HCT116 (cell line): ENCODE measurements around the gene GIT1. TPM values are rescaled to one million over a fixed set of nuclear protein-coding genes. Genes with fewer than 3 reads are reported as not detected.

Experiments used
- ATAC-seq: fragments of 200-7000 bp; cut with Tn5 transposase; 2 replicates; pipeline ENCODE4 v1.9.1; 2020; ENCODE audit warnings: mild to moderate bottlenecking, moderate library complexity
- Bru-seq: library from RNA; stranded (reverse); fragments of 400-500 nt; gene quantifications from one replicate; lab custom pipeline; 2021; lab: Mats Ljungman, UMichigan
- BruChase-seq, 2 experiments: library from RNA; stranded (reverse); fragments of 400-500 nt; gene quantifications; one replicate each; lab custom pipeline; 2021; lab: Mats Ljungman, UMichigan
- BruUV-seq: library from RNA; stranded (reverse); fragments of 400-500 nt; replicated peaks from 2 replicates; lab custom pipeline; 2021; lab: Mats Ljungman, UMichigan
- CTCF ChIA-PET: fragments of 300-600 bp; sonication (Branson Sonifier 250); formaldehyde crosslinking; loops from one replicate; lab custom pipeline; 2021; ENCODE audit warnings: antibody characterized with exemption; lab: Charles Lee
- POLR2A ChIA-PET: fragments of 300-600, 350-600 bp; sonication (Branson Sonifier 250); formaldehyde crosslinking; loops from one replicate; lab custom pipeline; 2021; ENCODE audit warnings: antibody characterized with exemption; lab: Charles Lee
- RAD21 ChIA-PET, 2 experiments: fragments of 300-600 bp; sonication (Branson Sonifier 250); formaldehyde crosslinking; loops; one replicate each; lab custom pipeline; 2023; ENCODE audit warnings: low total read pairs in 2 of 2; ENCODE audit not compliant: uncharacterized antibody in 2 of 2, unreplicated experiment in 2 of 2, low non-redundant PET in 1 of 2; lab: Charles Lee
- DNase-seq: peaks from one replicate; pipeline ENCODE4 v3.0.0-alpha.2; 2010; ENCODE audit warnings: low read depth, low spot score
- H2AFZ ChIP-seq: fragments of 200-600 bp; shearing (Covaris generic), sonication (generic); 2 replicates; pipeline ENCODE4 v1.6.1; 2017; ENCODE audit warnings: low read depth, mixed run types, mixed read lengths, antibody characterized with exemption, low read length; ENCODE audit not compliant: poor library complexity, severe bottlenecking
- H3K27ac ChIP-seq: 2 replicates; pipeline ENCODE4 v1.5.1; 2012; ENCODE audit warnings: low read depth, low read length
- H3K27me3 ChIP-seq: fragments of 200-600 bp; sonication (generic); 2 replicates; pipeline ENCODE4 v1.6.1; 2016; ENCODE audit warnings: mixed run types, low read length, mixed read lengths; ENCODE audit not compliant: insufficient read depth
- H3K36me3 ChIP-seq, 2 experiments: fragments of 200-500 bp in 1 of 2; fragments of 200-600 bp in 1 of 2; sonication (Bioruptor generic) in 1 of 2; sonication (generic) in 1 of 2; 2 replicates each; pipeline versions ENCODE4 v1.5.1 to v1.6.1; 2014 to 2016; ENCODE audit warnings: low read length in 2 of 2, inconsistent platforms in 1 of 2, mixed read lengths in 1 of 2, mixed run types in 1 of 2; ENCODE audit not compliant: insufficient read depth in 2 of 2, control insufficient read depth in 1 of 2
- H3K4me1 ChIP-seq, 2 experiments: fragments of 200-600 bp in 1 of 2; sonication (generic) in 1 of 2; 2 replicates each; pipeline versions ENCODE4 v1.5.1 to v1.6.1; 2012 to 2017; ENCODE audit warnings: low read length in 2 of 2, inconsistent platforms in 1 of 2, mild to moderate bottlenecking in 1 of 2, mixed read lengths in 1 of 2, mixed run types in 1 of 2, moderate library complexity in 1 of 2; ENCODE audit not compliant: insufficient read depth in 2 of 2, control insufficient read depth in 1 of 2
- H3K4me2 ChIP-seq: fragments of 200-600 bp; sonication (generic); 2 replicates; pipeline ENCODE4 v1.6.1; 2017; ENCODE audit warnings: mixed run types, low read length, mixed read lengths
- H3K4me3 ChIP-seq, 2 experiments: fragments of 200-600 bp in 1 of 2; sonication (generic) in 1 of 2; replicated peaks in 1 of 2; 2 replicates each; pipeline ENCODE4 v1.5.1; 2011 to 2016; ENCODE audit warnings: low read length in 2 of 2, control low read depth in 1 of 2, low read depth in 1 of 2, mild to moderate bottlenecking in 1 of 2, mixed read lengths in 1 of 2, mixed run types in 1 of 2
- H3K79me2 ChIP-seq: fragments of 200-600 bp; sonication (generic); 2 replicates; pipeline ENCODE4 v1.6.1; 2017; ENCODE audit warnings: mild to moderate bottlenecking, mixed run types, low read length, moderate library complexity, mixed read lengths; ENCODE audit not compliant: insufficient read depth
- H3K9ac ChIP-seq: fragments of 200-600 bp; sonication (generic); 2 replicates; pipeline ENCODE4 v1.6.1; 2016; ENCODE audit warnings: low read length, mixed read lengths
- H3K9me2 ChIP-seq: fragments of 200-600 bp; sonication (generic), shearing (Covaris generic); 2 replicates; pipeline ENCODE4 v1.6.1; 2017; ENCODE audit warnings: mixed run types, mild to moderate bottlenecking, moderate library complexity; ENCODE audit not compliant: insufficient read depth
- H3K9me3 ChIP-seq, 2 experiments: fragments of 200-500 bp in 1 of 2; fragments of 200-600 bp in 1 of 2; sonication (Bioruptor generic) in 1 of 2; sonication (generic) in 1 of 2; 2 replicates each; pipeline ENCODE4 v1.6.1; 2014 to 2017; ENCODE audit warnings: low read length in 2 of 2, mixed read lengths in 2 of 2, inconsistent platforms in 1 of 2, low read depth in 1 of 2, mild to moderate bottlenecking in 1 of 2, mixed run types in 1 of 2, moderate library complexity in 1 of 2; ENCODE audit not compliant: control insufficient read depth in 1 of 2, insufficient read depth in 1 of 2
- H4K20me1 ChIP-seq: fragments of 200-600 bp; sonication (generic), shearing (Covaris generic); 2 replicates; pipeline ENCODE4 v1.6.1; 2017; ENCODE audit warnings: mixed run types, mild to moderate bottlenecking, moderate library complexity; ENCODE audit not compliant: insufficient read depth
- CBX3 ChIP-seq: IDR thresholded peaks from 2 replicates; pipeline ENCODE4 v1.6.1; 2012; ENCODE audit warnings: low read depth
- CEBPB ChIP-seq: IDR thresholded peaks from 2 replicates; pipeline ENCODE4 v1.6.1; 2012; ENCODE audit warnings: low read depth
- CTCF ChIP-seq, 3 experiments: fragments of 200-600 bp in 1 of 3; sonication (generic) in 1 of 3; IDR thresholded peaks in 2 of 3; conservative IDR thresholded peaks in 1 of 3; 2 replicates each; pipeline ENCODE4 v1.5.1; 2012 to 2017; ENCODE audit warnings: low read depth in 2 of 3, low read length in 2 of 3, antibody characterized with exemption in 1 of 3, borderline replicate concordance in 1 of 3, control low read depth in 1 of 3, mild to moderate bottlenecking in 1 of 3, mixed read lengths in 1 of 3, mixed run types in 1 of 3, moderate library complexity in 1 of 3; ENCODE audit not compliant: insufficient read depth in 1 of 3
- EGR1 ChIP-seq: IDR thresholded peaks from 2 replicates; pipeline ENCODE4 v1.6.1; 2012; ENCODE audit warnings: low read depth
- ELF1 ChIP-seq: IDR thresholded peaks from 2 replicates; pipeline ENCODE4 v1.6.1; 2012; ENCODE audit warnings: low read depth, borderline replicate concordance
- EZH2phosphoT487 ChIP-seq: fragments of 200-600 bp; IDR thresholded peaks from 2 replicates; pipeline ENCODE4 v1.6.1; 2018; ENCODE audit warnings: antibody characterized with exemption, borderline replicate concordance
- FOSL1 ChIP-seq: IDR thresholded peaks from 2 replicates; pipeline ENCODE4 v1.6.1; 2012; ENCODE audit warnings: low read depth
- JUND ChIP-seq: IDR thresholded peaks from 2 replicates; pipeline ENCODE4 v1.6.1; 2012
- MAX ChIP-seq: IDR thresholded peaks from 2 replicates; pipeline ENCODE4 v1.6.1; 2012
- RAD21 ChIP-seq: IDR thresholded peaks from 2 replicates; pipeline ENCODE4 v1.6.1; 2012; ENCODE audit warnings: low read depth, mild to moderate bottlenecking
- SIN3A ChIP-seq: IDR thresholded peaks from 2 replicates; pipeline ENCODE4 v1.6.1; 2012; ENCODE audit warnings: low read depth
- SP1 ChIP-seq: IDR thresholded peaks from 2 replicates; pipeline ENCODE4 v1.6.1; 2012; ENCODE audit warnings: low read depth
- SRF ChIP-seq: IDR thresholded peaks from 2 replicates; pipeline ENCODE4 v1.6.1; 2012; ENCODE audit warnings: low read depth
- YY1 ChIP-seq: IDR thresholded peaks from 2 replicates; pipeline ENCODE4 v1.6.1; 2011; ENCODE audit warnings: low read length, low read depth, moderate library complexity, mild to moderate bottlenecking; ENCODE audit not compliant: insufficient replicate concordance; ENCODE audit errors: extremely low read depth
- ZFX ChIP-seq: fragments of 450-650 bp; IDR thresholded peaks from 2 replicates; pipeline ENCODE4 v1.6.1; 2017
- ZNF274 ChIP-seq: fragments of 200-500 bp; sonication (Bioruptor generic); IDR thresholded peaks from 2 replicates; pipeline ENCODE4 v1.6.1; 2014; ENCODE audit warnings: mild to moderate bottlenecking, low read depth, low read length, inconsistent platforms
- intact Hi-C: fragments of 100-400 bp; cut with micrococcal nuclease; formaldehyde crosslinking; loops from 2 replicates; pipeline ENCODE4 v1.10.0; 2022
- long read RNA-seq: library from polyadenylated mRNA; unstranded; transcript quantifications from one replicate; pipeline ENCODE4 v2.0.0, GENCODE V29; 2021; ENCODE audit not compliant: unreplicated experiment
- polyA plus RNA-seq: library from polyadenylated mRNA; unstranded; fragments of >200 nt; gene quantifications from 2 replicates; pipeline ENCODE4 v1.2.1, GENCODE V29; 2012; ENCODE audit warnings: missing spikeins
- total RNA-seq: library from RNA; stranded (reverse); gene quantifications from one replicate; pipeline ENCODE4 v1.2.1, GENCODE V29; 2021; ENCODE audit not compliant: unreplicated experiment
- TF ChIP-seq, protein P1 (sequence below): IDR thresholded peaks from 2 replicates; pipeline ENCODE4 v1.6.1; 2012; ENCODE audit warnings: low read depth

Gene GIT1
- total RNA-seq (76.5 TPM), Bru-seq, nascent RNA (percentile 56 among the genes with signal in this experiment), BruChase-seq, experiment 1, labeled RNA remaining after a 6-hour chase (percentile 88 among the genes with signal in this experiment), BruChase-seq, experiment 2, labeled RNA remaining after a 2-hour chase (percentile 77 among the genes with signal in this experiment)
- polyA plus RNA-seq: 55.6 and 64.3 TPM in 2 replicates
- long read RNA-seq, transcript GIT1-201 (20 exons, 3,768 nt): major isoform, 10 of 62 reads
- long read RNA-seq, partial matches to known transcripts: 12 of 62 reads
- long read RNA-seq, other reads (novel, unspliced or antisense): 40 of 62 reads

DNA sequence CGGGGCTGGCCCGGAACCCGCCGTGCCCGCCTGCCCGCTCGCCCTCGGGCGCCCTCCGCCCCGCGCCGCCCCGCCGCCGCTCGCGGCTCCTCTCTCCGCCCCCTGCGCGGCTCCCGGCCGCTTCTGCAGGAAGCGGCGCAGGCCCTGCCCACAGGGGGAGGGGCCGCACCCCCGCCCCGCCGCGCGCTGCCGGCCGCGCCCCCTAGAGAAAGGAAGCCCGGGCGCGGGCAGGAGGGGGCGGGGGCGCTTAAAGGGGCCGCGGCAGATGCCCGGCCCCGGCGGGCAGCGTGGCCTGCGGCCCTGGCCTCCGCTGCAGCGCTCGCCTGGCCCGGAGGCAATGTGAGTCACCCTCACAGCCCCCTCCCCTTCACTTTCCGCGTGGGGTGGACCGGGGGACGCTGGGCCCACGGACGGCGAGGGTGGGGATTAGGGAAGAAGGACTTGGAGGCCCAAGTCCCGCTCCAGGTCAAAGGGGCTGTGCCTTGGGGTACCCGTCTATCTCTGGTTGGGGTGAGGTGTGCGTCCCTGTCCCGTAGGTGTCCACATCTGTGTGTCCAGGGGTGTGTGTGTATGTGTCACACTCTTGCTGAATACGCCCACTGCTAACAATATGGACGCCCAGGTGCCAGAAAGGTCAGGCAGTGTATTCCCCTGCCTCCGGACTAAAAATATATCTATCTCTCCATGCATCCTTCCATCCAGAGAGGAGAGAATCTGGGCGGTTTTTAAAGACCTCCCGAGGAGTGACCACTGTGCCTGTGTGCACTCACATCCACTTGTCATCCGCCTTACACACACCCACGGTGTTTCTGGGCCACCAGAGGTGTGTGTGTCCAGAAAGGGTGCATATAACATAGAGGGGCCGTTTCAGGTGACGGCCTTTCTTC, at the start of gene GIT1:
Gene GIT1, minus strand, starts transcription at position 125 of the 887 bp plus-strand sequence. CDS start 270 bp downstream, outside the sequence.
- CTCF ChIA-PET: interaction anchor here (3.2 to 3.4 kb wide), 3 partner anchors 27 to 220 kb away, joined by 14 to 57 read pairs (median 44); no protein-coding TSS in a partner anchor
- Histone ChIP-seq H4K20me1 (no peaks in the 10 kb centered on the region), H3K4me1 (peaks cover 32 to 73% of the 10 kb centered on the region in 2 experiments), H3K27me3 (no peaks in the 10 kb centered on the region), H3K9me3 (no peaks in the 10 kb centered on the region), H3K4me2 (peak within 1 kb of the TSS; percentile 93), H3K9me2 (no peaks in the 10 kb centered on the region), H3K27ac (peak within 1 kb of the TSS; percentile 94), H3K79me2 (peaks cover 55% of the 10 kb centered on the region), H2AFZ (no peak within 1 kb of the TSS), H3K36me3 (no peaks in the 10 kb centered on the region), H3K4me3 (peak within 1 kb of the TSS; percentile 86 to 96), H3K9ac (peak within 1 kb of the TSS; percentile 84)
- peak; percentile 55 for ATAC-seq
- intact Hi-C loops: loop anchor here (10.0 kb wide), 1 partner anchor 445 kb away; no protein-coding TSS in a partner anchor
- RAD21 ChIA-PET: no interaction called here
- peak; percentile 59 for DNase-seq
- TSS peak; percentile 39 for BruUV-seq
- POLR2A ChIA-PET: interaction anchor here (1.0 kb wide), 1 partner anchor 23 kb away, joined by 3 read pairs; the partner anchor contains the start of gene ABHD15
- peak; percentile 39 for TF ChIP-seq YY1
- no peak for TF ChIP-seq ZNF274
- TF ChIP-seq, protein P1, sequence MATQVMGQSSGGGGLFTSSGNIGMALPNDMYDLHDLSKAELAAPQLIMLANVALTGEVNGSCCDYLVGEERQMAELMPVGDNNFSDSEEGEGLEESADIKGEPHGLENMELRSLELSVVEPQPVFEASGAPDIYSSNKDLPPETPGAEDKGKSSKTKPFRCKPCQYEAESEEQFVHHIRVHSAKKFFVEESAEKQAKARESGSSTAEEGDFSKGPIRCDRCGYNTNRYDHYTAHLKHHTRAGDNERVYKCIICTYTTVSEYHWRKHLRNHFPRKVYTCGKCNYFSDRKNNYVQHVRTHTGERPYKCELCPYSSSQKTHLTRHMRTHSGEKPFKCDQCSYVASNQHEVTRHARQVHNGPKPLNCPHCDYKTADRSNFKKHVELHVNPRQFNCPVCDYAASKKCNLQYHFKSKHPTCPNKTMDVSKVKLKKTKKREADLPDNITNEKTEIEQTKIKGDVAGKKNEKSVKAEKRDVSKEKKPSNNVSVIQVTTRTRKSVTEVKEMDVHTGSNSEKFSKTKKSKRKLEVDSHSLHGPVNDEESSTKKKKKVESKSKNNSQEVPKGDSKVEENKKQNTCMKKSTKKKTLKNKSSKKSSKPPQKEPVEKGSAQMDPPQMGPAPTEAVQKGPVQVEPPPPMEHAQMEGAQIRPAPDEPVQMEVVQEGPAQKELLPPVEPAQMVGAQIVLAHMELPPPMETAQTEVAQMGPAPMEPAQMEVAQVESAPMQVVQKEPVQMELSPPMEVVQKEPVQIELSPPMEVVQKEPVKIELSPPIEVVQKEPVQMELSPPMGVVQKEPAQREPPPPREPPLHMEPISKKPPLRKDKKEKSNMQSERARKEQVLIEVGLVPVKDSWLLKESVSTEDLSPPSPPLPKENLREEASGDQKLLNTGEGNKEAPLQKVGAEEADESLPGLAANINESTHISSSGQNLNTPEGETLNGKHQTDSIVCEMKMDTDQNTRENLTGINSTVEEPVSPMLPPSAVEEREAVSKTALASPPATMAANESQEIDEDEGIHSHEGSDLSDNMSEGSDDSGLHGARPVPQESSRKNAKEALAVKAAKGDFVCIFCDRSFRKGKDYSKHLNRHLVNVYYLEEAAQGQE: no peak
- TF ChIP-seq CBX3: no peak
- TF ChIP-seq ELF1: no peak
- TF ChIP-seq EGR1: no peak; the same call in 1 of the 2 replicates
- TF ChIP-seq ZFX: no peak; the same call in 1 of the 2 replicates
- TF ChIP-seq MAX: peak; percentile 71; the same call in 1 of the 2 replicates
- TF ChIP-seq SP1: peak; percentile 47
- no peak for TF ChIP-seq RAD21
- TF ChIP-seq JUND: no peak
- no peak for TF ChIP-seq EZH2phosphoT487
- no peak for TF ChIP-seq CTCF (IDR thresholded peaks at IDR 0.05 in 2 of 3, conservative IDR thresholded peaks at IDR 0.05 in 1 of 3; ENCODE audit: borderline replicate concordance in 1 of 3, insufficient read depth in 1 of 3, low read depth in 2 of 3, low read length in 2 of 3)
- no peak for TF ChIP-seq FOSL1
- no peak for TF ChIP-seq SIN3A
- TF ChIP-seq SRF: no peak
- no peak for TF ChIP-seq CEBPB
